C4-2B (cell line): Measurements from ENCODE around the gene SLC34A1.

Experiments used
- H3K27ac ChIP-seq: fragments of 450-650 bp; 2 replicates; pipeline ENCODE4 v1.5.1; 2017
- ZFX ChIP-seq: fragments of 450-650 bp; IDR thresholded peaks from 2 replicates; pipeline ENCODE4 v1.6.1; 2017
- TF ChIP-seq, protein P1 (sequence below): fragments of 450-650 bp; conservative IDR thresholded peaks from 2 replicates; pipeline ENCODE4 v1.5.1; 2017; ENCODE audit warnings: mild to moderate bottlenecking

The SLC34A1 gene

DNA sequence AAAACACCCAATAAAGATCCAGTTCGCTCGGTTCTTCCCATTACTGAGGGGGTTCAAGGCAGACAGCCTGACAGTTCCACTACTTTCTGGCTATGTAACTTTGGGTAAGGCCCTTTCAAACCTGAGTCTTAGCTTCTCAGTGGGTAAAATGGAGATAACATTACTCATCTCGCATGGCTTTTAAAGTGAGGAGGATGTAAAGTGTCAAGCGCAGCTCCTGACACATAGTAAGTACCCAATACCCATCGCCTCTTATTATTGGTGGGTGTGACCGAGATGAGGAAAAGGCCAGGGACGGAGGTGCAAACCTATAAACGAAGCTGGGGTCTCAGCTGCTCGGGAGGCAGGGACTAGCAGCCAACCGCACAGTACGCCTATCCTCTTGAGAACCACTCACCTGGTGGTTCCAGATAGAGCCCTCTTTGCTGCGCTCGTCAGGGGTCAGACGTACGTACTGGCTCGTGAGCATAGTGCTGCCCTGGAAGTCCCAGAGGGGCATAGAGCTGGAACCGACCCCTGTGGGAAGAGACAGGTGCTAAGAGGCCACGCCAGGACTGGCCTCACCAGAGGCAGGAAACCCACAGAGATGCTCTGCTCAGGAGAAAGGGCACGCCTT, 33.4 kb upstream of the SLC34A1 start:
- H3K27ac ChIP-seq: peak overlapping the region; percentile 85
- no peak for TF ChIP-seq ZFX
- TF ChIP-seq, protein P1, sequence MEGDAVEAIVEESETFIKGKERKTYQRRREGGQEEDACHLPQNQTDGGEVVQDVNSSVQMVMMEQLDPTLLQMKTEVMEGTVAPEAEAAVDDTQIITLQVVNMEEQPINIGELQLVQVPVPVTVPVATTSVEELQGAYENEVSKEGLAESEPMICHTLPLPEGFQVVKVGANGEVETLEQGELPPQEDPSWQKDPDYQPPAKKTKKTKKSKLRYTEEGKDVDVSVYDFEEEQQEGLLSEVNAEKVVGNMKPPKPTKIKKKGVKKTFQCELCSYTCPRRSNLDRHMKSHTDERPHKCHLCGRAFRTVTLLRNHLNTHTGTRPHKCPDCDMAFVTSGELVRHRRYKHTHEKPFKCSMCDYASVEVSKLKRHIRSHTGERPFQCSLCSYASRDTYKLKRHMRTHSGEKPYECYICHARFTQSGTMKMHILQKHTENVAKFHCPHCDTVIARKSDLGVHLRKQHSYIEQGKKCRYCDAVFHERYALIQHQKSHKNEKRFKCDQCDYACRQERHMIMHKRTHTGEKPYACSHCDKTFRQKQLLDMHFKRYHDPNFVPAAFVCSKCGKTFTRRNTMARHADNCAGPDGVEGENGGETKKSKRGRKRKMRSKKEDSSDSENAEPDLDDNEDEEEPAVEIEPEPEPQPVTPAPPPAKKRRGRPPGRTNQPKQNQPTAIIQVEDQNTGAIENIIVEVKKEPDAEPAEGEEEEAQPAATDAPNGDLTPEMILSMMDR: no peak

DNA sequence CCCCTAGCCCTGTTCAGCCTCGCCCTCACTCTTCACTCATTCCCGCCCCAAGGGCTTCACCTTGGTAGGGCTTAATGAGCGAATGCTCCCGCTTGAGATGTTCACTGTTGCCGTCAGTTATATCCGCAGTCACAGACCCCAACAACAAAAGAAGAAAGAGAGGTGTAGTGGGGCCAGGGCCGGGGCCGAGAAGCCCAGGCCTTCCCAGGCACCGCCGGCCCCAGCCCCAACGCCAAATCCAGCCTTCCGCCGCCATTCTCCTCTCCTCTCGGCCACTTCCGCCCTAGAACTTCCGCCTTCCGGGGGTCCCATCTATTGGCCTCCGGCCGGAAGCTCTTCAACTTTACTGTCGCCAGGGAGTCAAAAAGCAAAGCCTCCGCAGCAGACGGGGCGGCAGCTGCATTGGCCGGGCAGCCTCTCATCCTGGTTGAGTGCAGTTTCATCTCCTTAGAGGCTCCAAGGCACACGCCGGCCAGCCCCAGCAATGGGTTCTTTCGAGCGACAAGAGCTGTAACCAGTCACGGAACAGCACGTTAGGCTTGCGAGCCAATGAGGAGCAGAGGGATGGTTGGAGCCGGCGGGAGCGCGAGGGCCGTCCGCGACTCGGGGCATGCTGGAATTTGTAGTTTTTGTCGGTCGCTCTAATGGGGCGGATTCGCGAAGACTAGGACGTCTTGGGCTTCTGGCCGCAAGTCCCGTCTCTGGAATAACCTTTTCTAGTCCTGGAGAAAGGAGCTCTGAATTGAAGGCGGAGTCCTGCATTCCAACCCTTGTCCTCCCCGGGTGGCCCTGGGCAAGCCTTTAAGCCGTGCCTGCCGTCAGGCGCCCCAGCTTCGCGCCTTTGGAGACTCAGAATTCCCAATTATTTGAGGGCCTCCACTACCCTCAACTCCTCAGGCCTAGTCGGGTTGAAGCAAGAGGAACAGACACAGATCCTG, 32.6 kb upstream of the SLC34A1 start, which contains the start of gene LMAN2:
LMAN2 (minus strand) TSS at position 277 of the 938 bp plus-strand sequence; CDS start at position 256, 21 bp downstream.
- TF ChIP-seq, protein P1: no peak
- TF ChIP-seq ZFX: peak; percentile 54; the same call in 1 of the 2 replicates

DNA sequence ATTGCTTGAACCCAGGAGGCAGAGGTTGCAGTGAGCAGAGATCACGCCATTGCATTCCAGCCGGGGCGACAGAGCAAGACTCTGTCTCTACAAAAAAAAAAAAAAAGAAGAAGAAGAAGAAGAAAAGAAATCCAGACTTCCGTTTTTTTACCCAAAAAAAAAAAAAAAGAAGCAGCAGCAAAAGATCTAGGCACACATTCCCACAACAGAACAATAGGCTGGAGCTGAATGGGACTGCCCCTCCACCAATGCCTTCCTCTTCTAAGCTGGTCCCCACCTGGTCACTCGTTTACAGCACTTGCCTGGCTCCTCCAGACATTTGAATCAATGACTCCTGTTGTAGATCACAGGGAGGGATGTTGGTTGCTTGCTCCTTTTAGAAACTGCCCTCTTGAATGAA, 31.1 kb upstream of the SLC34A1 start:
- TF ChIP-seq, protein P1: no peak
- no peak for TF ChIP-seq ZFX
- H3K27ac ChIP-seq: no peak overlapping the region

More for the DNA sequence above, 32.6 kb upstream of the SLC34A1 start, which contains the start of gene LMAN2:
- peak within 1 kb of the TSS; percentile 85 for H3K27ac ChIP-seq

DNA sequence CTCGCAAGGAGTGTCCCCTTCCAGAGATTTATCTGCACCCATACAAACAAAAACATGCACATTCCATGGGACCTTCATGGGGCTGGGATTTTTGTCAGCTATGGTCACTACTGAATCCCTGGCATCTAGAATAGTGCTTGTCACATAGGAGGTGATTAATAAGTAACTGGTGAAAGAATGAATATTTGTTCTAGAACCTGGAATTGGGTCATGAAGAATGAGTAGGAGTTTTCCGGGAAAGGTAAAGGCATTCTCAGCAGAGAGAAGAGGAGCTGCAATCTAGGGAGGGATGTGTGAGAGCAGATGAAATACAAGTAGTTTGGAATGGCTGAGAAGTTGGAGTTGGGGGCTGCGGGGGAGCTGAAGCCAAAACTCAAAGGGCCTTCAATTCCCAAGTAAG, 30.0 kb upstream of the SLC34A1 start:
- TF ChIP-seq ZFX: no peak
- TF ChIP-seq, protein P1: no peak
- no peak overlapping the region for H3K27ac ChIP-seq

DNA sequence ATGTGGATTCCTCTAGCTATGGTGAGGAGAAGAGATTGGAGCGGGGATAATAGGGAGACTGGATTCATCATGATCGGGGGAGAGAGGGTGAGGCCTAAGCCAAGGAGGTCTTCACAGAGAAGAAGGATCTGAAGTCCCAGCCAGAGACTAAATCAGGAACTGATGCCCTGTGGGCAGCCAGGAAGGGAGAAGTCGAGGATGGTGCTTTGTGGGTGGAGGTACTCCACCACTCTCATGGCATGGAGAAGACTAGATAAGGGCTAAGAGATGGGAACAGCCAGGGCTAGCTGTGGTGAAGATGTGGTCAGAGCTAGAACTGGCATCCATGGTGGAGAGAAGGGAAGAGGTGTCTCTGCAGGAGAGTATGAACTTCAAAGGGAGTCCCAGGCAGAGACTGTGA, 29.5 kb upstream of the SLC34A1 start:
- TF ChIP-seq ZFX: no peak
- TF ChIP-seq, protein P1: no peak
- no peak overlapping the region for H3K27ac ChIP-seq

DNA sequence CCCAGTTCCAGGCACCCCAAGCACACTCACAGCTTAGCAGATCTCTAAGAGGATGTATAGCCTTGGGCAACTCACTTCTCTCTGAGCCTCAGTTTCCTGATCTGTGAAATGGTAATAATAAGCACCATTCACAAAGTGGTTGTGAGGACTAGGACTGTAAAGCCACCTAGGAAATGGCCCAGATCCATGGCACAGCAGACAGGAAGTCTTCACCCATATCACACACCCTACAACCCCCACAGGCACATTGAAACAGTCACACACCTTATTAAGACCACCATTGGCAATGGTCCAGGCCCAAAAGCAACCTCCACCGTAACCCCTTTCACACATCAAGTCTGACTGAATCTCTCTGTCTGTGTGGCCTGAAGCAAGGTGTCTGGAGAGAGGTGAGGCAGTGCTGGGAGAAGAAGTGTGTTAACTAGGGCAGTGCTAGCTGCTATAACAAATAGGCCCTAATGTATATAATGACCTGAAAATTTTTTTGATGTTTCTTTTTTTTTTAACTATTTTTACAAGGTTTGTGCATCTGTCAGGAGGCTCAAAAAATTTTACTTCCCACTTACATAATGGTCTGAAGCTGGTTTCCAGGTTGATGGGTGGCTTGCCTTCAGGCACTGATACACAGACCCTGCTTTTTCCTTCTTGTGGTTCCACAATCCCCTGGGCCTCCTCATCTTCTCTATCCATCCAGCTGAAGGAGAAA, 28.9 kb upstream of the SLC34A1 start:
- no peak for TF ChIP-seq ZFX
- TF ChIP-seq, protein P1: no peak
- no peak overlapping the region for H3K27ac ChIP-seq

DNA sequence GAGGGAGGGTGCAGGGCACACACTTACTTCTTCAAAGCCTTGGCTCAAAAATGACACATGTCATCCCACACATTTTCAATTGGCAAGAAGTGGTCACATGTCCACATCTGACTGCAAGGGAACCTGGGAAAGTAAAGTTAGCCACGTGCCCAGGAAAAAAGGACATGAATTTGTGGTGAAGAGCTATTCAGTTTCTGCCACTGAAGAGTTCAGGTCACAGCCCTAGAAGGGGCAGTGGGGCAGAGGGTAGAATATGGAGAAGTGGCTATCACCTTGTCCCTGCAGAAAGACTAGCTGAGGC, 28.4 kb upstream of the SLC34A1 start:
- no peak overlapping the region for H3K27ac ChIP-seq
- TF ChIP-seq, protein P1: no peak
- TF ChIP-seq ZFX: no peak
